ENCODE results near the gene PIK3R2.
A peak's percentile ranks its signal among the peaks of the same experiment; 100 is the strongest.
"Not testable (repeated sequence)": the region's sequence is repeated elsewhere in the genome, so short reads cannot be mapped to it uniquely, and the experiment has no call there.

Gene PIK3R2

GRCh38 chr19:18152817-18153555, at the start of gene PIK3R2:
Gene PIK3R2, plus strand, starts transcription at chr19:18153163. Its CDS starts 2,717 bp downstream, at chr19:18155880.
- DNase-seq (ENCODE audit: low read depth in 2 of 3, low spot score in 2 of 3), result peak; percentile 98 to 99 (median 98)

- DNase-seq (ENCODE audit: low read depth in 2 of 3, low spot score in 2 of 3), result no peak
These were observed 48.2 kb upstream of the PIK3R2 start for GRCh38 chr19:18104793-18105131.

- DNase-seq (ENCODE audit: low read depth in 2 of 3, low spot score in 2 of 3), result not testable (repeated sequence)
These were observed 47.7 kb upstream of the PIK3R2 start for GRCh38 chr19:18105259-18105658.

- no peak for DNase-seq (ENCODE audit: low read depth in 2 of 3, low spot score in 2 of 3)
These were observed 45.7 kb upstream of the PIK3R2 start for GRCh38 chr19:18107235-18107634.

GRCh38 chr19:18108897-18109296, 44.1 kb upstream of the PIK3R2 start:
- DNase-seq (ENCODE audit: low read depth in 2 of 3, low spot score in 2 of 3), result no peak

DNA sequence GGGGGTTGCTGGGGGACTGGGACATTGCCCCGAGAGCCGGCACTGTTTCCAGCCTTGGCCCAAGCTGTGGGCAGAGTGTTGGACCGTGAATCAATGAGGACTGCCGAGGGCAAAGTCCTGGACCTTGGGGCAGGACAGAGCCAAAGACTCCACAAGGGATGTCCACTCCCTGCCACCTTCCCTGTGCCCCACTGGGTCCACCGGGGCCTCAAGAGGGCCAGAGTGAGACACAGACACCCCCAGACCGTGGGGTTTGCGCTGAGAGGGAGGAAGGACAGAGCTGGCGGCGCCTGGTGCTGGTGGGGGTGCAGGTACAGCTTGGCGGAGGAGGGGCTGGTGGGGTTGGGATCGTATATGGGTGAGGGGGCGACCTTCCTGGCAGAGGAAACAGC, 43.6 kb upstream of the PIK3R2 start:
- DNase-seq (ENCODE audit: low read depth in 2 of 3, low spot score in 2 of 3), result no peak

DNA sequence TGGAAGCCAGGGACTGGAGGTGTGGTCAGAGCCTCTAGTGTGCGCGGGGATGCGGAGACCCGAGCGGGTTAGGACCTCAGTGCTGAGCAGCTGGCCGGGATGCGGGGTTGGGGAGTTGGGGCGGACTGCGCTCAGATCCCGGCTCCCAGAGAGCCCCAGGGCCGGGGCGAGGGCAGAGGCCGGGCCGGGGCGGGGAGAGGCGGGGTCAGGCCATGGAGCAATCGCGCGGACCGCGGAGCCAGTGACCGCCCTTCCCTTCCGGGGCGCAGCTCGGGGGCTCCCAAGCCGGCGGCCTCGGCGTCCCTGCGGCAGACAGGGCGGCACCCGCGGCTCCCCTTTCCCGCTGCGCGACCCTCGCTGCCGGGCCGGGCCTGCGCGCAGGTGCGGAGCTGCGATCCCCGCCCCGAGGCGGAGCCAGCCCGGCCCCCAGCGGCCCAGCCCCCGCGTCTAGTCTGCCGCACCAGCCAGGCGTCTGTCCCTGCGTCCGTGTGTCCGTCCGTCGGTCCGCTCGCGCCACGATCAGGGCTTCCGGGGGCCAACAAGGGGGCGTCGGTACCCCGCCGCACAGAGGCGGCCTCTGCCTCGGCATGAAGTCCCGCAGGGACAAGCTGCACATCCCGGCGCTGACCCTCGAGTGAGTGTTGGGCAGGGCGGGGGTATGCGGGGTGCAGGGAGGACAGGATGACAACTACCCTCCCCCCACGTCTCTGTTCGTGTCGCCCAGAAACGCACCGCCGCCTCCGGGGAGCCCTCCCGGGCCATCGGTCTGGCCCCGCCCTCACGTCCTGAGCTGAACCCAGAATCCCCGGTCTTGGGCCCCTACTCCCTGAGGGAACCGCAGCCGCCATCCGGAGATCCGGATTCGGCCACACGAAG, 43.0 kb upstream of the PIK3R2 start:
- DNase-seq (ENCODE audit: low read depth in 2 of 3, low spot score in 2 of 3), result no peak

DNA sequence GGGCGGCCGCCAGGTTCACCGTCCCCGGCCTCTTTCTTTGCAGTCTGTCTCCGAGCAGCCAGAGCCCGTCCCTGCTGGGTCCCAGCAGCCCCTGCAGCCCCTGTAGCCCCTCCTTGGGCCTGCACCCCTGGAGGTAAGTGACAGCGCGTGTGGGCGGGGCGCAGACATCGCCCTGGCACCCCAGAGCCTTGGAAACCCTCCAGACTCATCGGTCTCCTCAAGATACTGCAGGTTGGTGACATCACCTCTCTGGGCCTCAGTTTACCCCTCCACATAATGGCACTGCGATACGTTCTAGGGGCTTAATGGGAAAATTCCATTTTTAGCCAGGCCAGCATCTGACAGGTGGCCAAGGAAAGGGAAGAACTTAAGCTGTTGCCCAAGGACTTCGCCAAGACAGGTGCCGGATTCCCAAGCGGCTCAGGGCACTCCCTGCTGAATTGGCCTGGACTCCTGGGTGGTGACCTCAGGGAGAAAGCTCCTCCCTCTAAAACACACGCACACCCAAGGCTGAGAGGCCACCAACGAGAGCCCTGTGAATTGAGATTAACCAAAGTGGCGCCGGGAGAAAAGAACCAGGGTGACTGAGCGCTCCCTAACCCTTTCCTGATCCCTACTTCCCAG, 42.2 kb upstream of the PIK3R2 start:
- no peak for DNase-seq (ENCODE audit: low read depth in 2 of 3, low spot score in 2 of 3)

GRCh38 chr19:18112989-18113478, 39.9 kb upstream of the PIK3R2 start:
- DNase-seq (ENCODE audit: low read depth in 2 of 3, low spot score in 2 of 3), result no peak

DNA sequence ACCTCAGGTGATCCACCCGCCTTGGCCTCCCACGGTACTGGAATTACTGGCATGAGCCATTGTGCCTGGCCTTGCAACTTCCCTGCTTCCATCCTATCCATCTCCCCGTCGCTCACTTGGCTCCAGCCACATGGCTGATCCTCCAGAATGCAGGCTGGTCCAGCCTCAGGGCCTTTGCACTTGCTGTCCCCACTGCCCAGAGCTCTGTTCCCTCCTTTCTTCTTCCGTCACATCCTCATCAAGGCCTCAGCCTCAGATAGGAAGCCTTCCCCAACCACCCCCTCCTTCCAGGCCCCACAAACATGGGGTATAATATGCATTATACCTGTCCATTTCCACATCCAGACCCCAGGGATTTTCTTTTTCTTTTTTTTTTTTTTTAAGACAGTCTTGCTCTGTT, 39.1 kb upstream of the PIK3R2 start:
- no peak for DNase-seq (ENCODE audit: low read depth in 2 of 3, low spot score in 2 of 3)

DNA sequence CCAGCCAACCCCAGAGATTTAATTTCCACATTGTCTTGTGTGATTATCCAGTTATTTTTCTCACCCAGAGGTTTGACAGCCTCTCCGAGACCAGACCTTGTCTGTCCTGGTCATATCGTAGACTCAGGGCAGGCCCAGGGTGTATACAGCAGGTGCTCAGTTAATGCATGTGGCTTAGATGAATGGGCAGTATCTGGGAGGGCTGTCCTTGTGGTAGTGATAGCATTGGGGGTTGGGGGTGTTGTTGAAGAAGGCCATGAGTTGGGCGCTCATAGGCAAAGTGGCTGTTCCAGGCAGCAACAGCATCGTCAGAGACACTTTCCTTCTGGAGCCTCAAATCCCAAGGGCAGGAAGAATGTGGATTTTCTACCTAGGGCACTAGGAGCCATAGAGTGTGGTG, 38.5 kb upstream of the PIK3R2 start:
- DNase-seq (ENCODE audit: low read depth in 2 of 3, low spot score in 2 of 3), result no peak

DNA sequence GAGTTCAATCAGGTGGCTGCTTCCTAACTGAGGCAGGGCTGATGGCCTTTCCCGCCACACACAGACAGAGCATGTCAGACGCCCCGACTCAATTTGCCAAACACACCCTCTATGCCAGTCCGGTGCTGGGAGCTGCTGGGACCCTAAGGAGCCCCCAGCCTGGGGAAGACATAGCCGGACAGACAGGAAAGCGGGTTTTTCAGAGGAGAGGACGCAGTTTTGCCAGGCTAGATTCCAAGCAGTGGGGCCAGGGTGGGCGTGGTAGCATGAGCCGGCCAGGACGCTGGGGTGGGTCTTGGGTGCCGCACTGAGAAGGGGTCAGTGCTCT, 35.6 kb upstream of the PIK3R2 start:
- DNase-seq (ENCODE audit: low read depth in 2 of 3, low spot score in 2 of 3), result no peak

GRCh38 chr19:18117692-18118378, 35.1 kb upstream of the PIK3R2 start:
- peak; percentile 93 to 95 (median 94) for DNase-seq (ENCODE audit: low read depth in 2 of 3, low spot score in 2 of 3)

- DNase-seq (ENCODE audit: low read depth in 2 of 3, low spot score in 2 of 3), result no peak
These were observed 34.4 kb upstream of the PIK3R2 start for GRCh38 chr19:18118420-18119012.

DNA sequence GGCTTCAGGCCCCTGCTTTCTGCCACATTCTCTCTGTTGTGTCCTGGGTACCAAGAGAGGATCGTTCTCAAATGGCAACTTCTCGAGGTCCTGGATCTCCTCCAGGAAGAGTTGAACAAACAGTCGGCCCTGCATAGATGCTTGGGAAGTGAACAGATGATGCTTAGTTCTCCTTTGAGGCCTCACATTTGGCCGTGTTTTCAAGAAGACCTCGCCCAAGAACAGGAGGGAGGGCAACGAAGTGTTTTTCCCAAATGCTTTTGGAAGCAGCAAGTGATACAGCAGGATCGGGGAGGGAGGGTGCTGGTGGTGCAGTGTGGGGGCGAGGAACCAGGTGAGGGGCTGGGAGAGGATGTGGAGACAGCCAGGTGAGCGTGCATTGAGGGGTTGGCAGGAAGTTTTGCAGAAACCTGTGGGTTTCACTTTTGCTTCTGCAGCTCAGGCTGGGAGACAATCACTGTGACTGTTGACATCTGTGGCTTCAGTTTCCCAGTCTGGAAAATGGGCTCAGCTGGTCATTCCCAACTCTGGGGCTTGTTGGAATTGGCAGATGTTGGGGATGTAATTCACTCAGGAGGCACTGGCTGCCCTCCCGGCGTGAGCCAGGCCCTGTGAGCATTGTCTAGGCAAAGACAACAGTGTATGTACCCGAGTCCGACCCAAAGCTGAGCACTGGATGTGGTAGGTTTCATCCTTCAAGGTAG, 33.8 kb upstream of the PIK3R2 start:
- DNase-seq (ENCODE audit: low read depth in 2 of 3, low spot score in 2 of 3), result peak in 1 of 3 experiments; percentile 14

DNA sequence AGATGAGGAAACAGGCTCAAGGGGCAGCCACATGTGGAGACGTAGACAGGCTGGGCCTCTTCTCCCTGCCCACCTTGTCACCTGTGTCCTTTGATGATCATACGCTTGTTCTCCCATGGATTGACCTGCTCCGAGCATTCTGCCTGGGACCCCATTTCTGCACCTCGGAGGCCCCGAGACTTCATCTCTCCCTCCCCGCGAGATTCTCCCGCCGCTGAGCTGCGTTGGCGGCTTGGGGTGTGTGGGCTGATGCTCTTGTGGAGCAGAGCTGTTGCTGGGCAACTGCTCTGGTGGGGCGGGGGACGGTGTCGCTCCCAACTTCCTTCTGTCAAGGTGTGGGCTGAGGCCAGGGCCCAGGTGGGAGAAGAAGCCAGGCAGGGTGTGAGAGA, 33.3 kb upstream of the PIK3R2 start:
- DNase-seq (ENCODE audit: low read depth in 2 of 3, low spot score in 2 of 3), result peak in 1 of 3 experiments; percentile 12

DNA sequence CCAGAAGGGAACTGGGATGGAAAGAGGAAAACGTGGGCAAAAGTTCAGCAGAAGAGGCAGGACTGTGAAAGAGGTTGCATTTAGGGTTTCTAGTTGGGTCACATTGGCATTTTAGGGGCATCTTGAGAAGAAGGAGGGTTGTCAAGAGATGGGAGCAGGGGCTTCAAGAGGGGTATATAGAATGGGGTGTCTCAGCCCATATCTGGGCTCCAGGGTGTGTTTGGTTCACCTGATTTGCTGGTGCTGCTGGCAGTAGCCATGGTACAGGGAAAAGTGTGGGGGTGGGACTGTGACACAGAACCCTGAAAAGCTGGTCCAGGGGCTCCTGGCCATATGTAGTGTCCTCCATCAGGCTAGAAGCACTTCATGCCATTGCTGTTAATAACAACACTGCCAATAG, 32.8 kb upstream of the PIK3R2 start:
- DNase-seq (ENCODE audit: low read depth in 2 of 3, low spot score in 2 of 3), result no peak

DNA sequence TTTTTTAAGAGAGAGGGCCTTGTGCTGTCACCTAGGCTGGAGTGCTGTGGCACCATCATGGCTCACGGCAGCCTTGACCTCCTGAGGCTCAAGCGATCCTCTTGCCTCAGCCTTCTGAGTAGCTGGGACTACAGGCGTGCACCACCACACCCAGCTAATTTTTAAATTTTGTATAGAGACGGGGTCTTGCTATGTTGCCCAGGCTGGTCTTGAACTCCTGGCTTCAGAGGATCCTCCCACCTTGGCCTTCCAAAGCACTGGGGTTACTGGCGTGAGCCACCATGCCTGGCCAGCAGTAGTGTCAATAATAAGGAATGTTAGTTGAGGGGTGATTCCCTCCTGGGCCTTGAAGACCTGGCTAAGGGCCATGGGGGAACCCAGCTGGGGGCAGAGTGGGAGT, 31.8 kb upstream of the PIK3R2 start:
- DNase-seq (ENCODE audit: low read depth in 2 of 3, low spot score in 2 of 3), result no peak

- no peak for DNase-seq (ENCODE audit: low read depth in 2 of 3, low spot score in 2 of 3)
These were observed 30.5 kb upstream of the PIK3R2 start for GRCh38 chr19:18122424-18122823.
